ENCODE results near the gene NPLOC4.
A peak's percentile ranks its signal among the peaks of the same experiment; 100 is the strongest.

Gene NPLOC4

GRCh38 chr17:81517339-81518112 lies 119.4 kb downstream of the NPLOC4 start:
- DNase-seq (ENCODE audit: low read depth), result no peak

DNA sequence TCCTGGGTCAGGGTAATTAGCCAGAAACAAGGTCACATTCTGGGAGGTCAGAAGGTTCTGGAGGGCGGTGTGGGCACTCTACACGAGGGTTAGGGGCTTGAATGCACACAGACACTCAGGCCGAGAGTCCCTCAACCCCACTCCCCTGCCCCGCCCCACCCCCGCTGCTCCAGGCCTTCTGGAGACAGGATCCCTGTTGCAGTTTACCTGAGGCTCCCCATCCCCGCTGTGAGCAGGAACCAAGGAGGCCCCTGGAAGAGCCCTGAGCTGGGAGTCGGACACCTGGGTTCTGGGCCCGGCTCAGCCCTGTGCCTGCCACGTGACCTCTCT lies 119.9 kb downstream of the NPLOC4 start:
- DNase-seq (ENCODE audit: low read depth), result no peak

- DNase-seq (ENCODE audit: low read depth), result no peak
Observed at GRCh38 chr17:81516439-81516838, 120.5 kb downstream of the NPLOC4 start.

GRCh38 chr17:81515530-81516041 lies 121.3 kb downstream of the NPLOC4 start:
- DNase-seq (ENCODE audit: low read depth), result no peak

DNA sequence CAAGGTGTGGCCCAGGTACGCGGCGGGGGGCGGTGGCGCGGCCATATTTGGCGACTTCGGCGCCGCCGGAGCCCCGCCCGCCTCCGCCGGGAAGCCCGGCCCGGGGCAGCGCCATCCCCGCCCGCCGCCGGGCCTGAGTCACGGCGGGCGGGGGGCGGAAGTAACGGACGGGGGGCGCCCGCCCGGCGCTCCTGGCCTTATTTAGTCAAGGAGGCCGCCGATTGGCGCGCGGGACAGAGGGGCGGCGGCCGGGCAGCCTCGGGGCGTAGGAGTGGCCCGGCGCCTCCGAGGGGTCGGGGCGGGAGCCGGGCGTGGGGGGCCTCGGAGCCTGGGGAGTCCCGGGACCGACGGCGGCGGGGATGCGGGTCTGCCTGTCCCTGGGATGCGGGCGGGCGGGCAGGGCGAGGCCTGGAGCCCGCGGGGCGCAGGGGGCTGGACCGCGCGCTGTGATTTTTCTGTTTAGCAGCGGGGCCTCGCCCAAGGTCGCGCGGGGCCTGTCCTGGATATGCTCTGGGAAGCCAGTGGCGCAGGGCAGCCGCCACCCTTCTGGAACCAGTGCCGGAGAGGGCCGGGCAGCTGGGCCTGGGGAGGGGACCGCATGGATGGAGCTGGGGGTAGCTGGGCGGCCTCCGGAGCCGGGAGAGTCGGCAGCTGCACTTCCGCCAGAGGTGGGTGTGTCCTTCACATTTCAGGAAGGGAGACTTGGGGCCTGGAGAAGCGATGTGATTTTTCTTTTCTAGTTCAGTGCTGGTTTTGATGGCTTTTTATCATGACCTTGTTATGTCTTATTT lies 122.0 kb downstream of the NPLOC4 start:
- peak; percentile 47 for DNase-seq (ENCODE audit: low read depth)

GRCh38 chr17:81514489-81514738 lies 122.5 kb downstream of the NPLOC4 start:
- DNase-seq (ENCODE audit: low read depth), result no peak

DNA sequence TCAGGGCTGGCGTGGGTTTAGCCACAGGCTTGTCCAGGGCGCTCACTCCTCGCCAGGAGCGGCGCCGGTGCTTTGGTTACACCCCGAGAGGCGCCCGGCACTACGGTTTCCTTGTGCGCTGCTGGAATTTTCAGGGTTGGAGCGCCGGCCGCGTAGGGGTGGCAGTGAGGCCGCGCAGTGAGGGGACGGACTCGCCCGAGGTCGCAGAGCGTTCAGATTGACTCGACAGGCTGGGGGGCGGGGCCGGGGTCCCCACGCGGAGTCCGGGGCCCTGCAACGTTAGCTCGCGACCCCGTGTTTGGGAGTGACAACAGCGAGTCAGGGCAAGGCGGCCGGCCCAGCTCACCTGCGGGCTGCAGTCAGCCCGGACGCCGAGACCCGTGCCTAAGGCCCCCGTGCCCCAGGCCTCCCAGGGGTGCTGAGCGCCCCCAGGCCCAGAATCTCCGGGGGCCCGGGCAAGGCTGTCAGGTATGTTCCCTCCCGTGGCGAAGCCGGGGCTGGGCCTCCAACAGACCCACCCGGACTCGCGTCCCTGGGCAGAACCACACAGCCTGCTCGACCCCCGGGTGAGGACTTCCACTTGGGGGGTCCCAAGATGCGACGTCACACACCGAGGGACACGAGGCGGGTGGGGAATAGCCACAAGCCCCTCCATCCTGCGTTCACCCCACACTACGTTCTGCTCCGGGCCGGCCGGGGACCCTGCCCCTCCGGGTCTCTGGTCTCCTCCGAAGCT lies 123.0 kb downstream of the NPLOC4 start:
- DNase-seq (ENCODE audit: low read depth), result no peak

DNA sequence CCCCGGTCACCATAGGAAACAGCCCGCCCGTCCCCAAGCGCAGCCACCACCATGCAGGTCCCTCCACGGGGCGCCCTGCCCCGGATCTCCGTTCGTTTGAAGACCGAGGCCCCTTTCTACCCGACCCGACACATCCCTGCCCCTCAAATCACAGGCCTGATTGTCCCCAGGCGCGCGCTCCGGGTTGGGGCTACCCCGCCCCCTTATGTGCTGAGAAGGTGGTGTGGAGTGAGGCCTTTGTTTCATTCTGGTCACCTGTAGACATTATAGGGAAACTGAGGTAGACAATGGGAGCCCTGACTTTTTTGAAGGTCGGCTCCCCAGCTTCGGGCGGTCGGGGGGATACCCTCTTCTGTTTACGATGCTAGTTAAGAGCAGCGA lies 123.5 kb downstream of the NPLOC4 start:
- DNase-seq (ENCODE audit: low read depth), result peak; percentile 35

DNA sequence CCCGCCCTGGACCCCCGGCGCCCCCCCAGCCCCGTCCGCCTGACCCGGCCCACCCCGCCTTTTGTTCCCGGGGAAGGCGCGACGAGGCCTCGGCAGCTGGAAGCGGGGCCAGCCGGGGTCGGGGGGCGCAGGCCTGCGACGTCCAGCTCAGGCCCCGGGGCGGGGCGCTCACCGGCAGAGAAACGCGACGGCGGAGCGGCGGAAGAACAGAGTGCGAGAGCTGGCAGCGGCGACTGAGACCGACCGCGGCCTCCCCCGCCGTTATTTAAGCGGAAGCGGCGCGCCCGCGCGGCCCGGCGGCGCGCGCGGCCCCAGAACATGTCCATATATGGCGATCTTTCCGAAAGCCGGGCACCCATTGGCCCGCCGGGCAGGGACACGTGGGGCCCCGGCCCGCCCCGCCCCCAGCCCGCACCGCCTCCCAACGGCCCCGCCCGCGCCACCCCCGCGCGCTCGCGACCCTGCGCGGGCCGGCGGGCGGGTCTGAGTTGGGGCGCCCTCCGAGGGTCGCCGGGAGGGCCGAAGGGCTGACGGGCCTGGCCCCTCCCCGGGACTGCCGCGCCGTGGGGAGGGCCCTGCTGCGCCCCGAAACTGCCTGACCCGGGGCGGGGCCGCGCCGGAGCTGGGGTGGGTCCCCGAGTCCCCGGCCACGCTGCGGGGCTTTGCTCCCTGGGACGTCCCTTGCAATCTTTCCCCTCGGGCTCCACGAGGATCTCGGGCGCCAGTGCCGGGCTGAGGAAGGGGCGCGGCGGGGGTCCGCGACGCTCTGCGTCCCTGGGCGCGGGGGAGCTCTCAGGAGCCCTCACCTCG lies 124.1 kb downstream of the NPLOC4 start, which contains the start of gene ACTG1:
Gene ACTG1 (minus strand): TSS at position 238 of the 810 bp plus-strand sequence. CDS start 445 bp downstream, outside the sequence.
- peak; percentile 80 for DNase-seq (ENCODE audit: low read depth)

DNA sequence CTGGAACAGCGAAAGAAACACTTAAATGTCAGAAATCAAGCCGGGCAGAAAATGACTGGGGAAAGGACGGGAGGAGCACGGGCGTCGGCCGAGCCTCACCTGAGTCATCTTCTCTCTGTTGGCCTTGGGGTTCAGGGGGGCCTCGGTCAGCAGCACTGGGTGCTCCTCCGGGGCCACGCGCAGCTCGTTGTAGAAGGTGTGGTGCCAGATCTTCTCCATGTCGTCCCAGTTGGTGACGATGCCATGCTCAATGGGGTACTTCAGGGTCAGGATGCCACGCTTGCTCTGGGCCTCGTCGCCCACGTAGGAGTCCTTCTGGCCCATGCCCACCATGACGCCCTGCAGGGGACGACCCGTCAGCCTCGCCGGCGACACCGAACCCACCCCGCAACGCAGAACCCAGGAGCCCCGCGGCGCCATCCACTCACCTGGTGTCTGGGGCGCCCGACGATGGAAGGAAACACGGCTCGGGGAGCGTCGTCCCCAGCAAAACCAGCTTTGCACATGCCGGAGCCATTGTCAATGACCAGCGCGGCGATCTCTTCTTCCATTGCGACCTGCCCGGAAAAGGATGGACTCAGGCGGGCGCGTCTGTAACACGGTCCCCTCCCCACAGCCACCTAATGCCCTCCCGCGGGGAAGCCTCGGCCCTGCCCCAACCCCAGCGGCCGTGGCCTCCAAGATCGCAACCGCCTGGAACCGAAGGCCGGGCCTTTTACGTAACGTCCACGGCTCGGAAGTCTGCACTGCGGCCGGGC lies 124.9 kb downstream of the NPLOC4 start:
- peak; percentile 20 for DNase-seq (ENCODE audit: low read depth)

DNA sequence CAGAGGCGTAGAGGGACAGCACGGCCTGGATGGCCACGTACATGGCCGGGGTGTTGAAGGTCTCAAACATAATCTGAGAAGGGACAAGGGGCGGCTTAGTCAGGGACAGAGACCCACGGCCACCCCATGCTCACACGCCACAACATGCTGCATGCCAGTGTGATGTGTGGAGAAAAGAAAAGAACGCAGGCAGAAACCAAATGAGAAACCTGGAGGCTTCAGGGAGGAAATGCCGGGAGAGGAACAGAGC lies 125.4 kb downstream of the NPLOC4 start:
- DNase-seq (ENCODE audit: low read depth), result no peak

DNA sequence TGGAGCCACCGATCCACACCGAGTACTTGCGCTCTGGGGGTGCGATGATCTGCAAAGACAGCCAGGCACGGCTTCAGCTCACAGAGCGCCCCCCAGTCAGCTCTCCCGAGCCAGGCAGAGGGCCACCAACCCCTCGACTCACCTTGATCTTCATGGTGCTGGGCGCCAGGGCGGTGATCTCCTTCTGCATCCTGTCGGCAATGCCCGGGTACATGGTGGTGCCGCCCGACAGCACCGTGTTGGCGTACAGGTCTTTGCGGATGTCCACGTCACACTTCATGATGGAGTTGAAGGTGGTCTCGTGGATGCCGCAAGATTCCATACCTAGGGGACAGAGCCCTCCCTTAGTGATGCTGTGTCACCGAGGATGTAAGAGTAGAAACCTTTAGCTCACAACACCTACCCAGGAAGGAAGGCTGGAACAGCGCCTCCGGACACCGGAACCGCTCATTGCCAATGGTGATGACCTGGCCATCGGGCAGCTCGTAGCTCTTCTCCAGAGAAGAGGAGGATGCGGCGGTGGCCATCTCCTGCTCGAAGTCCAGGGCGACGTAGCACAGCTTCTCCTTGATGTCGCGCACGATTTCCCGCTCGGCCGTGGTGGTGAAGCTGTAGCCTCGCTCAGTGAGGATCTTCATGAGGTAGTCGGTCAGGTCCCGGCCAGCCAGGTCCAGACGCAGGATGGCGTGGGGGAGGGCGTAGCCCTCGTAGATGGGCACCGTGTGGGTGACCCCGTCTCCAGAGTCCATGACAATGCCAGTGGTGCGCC lies 125.9 kb downstream of the NPLOC4 start:
- no peak for DNase-seq (ENCODE audit: low read depth)

GRCh38 chr17:81509972-81510784 lies 126.7 kb downstream of the NPLOC4 start:
- DNase-seq (ENCODE audit: low read depth), result no peak

DNA sequence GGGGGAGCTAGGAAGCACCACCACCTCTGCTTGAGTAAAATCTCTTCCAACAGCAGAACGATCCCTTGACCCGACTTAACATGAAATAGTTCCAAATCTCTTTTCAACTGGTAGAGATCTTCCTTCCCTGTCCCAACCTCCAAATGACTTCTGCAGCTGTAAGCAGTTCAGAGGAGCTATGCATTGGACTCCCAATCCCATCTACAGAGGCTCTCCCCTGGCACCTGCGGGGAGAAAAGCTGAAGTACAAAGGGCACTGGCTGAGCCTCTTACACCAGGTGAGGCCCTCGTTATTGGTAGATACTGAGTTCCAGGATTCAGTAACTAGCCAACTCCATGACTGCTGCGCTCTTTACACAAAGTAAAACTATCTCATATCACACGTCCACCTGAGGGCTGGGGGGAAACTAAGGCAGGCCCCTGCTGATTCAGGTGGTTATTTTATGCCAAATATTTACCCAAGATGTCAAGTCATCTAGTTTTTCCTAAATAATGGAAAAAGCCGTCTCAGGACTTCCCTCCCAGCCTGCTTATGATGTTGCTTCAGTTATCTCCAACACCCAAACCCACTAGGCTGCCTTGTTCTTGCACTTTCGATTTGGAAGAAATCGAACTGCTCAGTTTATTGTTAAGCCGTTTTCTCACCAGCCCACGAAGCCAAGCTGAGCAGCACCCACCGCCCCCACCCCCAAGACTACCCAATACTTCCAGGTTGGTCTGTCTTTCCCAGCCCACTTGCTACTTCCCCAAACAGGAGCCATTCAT lies 127.5 kb downstream of the NPLOC4 start:
- DNase-seq (ENCODE audit: low read depth), result no peak

DNA sequence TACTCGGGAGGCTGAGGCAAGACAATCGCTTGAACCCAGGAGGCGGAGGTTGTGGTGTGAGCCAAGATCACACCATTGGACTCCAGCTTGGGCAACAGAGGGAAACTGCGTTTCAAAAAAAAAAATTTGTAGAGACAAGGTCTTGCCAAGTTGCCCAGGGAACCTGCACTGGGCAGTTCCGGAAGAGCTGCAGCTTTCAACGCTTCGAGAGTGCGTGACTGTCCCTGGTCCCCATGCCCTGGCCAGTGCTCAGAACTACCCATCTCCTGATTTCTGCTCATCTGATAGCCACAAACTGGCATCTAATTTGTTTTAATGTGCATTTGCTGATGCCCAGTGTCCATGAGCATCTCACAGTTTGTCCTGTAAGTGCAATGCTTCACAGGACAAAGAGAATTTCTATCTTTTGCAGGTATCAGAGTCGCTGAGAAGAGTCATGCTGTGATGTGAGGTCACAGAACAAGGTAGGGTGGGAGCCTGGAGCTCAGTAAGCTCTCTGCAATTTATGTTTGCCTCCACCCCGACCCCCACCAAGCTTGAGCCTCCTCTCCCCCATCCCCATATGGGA lies 128.2 kb downstream of the NPLOC4 start:
- DNase-seq (ENCODE audit: low read depth), result peak; percentile 15
